ENCODE measurements around the gene CHD2.
"Not testable (repeated sequence)": the region's sequence is repeated elsewhere in the genome, so short reads cannot be mapped to it uniquely, and the experiment has no call there.

Gene CHD2

DNA sequence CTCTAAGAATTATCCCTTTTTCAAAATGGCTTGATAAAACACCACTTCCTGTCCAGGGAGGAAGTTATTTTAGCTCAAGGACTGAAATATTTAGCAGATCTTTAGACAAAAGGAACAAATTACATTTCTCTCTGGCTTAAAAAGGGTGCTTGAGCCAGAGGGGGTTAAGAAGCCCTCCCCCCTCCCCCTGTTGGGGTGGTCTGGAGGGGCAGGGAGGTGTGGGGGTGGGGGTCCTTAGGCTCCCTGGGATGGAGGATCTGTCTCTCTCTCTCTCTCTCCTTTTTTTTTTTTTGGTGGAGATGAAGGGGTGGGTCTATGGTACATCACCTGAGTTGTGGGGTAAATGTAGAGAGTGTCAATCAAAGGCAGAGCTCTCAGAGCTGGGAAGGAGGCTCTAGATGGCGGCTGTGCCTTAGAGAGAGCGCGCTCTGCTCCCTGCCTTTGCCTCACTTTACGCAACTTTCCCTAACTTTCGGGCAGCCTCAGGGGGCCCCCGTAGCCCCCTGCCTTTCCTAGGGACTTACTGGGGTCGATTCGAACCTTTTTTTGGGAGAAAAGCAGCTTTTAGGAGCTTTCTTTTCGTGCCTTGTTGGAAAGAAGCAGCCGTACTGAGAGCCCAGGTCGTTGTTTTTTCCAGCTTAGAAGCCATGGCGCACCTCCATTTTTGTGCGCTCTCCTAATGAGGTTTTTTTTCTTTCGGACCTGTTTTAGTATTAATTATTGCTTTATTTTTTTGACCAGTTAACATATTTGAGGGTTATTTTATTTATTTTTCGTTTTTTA, at the start of gene CHD2:
Gene CHD2 (plus strand): TSS at position 377 of the 783 bp plus-strand sequence. CDS start 914 bp downstream, outside the sequence.
- DNase-seq: peak; percentile 37

DNA sequence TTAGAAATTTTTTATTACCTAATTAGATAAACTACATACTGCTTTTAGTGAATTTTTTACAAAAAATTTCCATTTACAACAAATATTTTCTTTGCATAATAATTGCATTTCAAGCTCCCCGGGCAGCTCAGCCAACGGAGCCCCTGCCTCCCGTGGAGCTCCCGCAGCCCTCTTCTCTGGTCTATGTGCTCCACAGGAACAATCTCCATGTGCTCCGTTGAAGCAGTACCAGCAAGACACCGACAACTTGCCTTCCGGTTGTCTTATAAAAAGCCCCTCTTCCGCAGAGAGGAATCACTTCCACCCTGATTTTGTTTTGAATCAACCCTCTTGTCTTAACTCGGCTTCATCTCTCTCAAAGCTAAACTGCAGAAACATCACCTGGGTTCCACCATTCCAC, 46.9 kb upstream of the CHD2 start:
- DNase-seq: no peak

DNA sequence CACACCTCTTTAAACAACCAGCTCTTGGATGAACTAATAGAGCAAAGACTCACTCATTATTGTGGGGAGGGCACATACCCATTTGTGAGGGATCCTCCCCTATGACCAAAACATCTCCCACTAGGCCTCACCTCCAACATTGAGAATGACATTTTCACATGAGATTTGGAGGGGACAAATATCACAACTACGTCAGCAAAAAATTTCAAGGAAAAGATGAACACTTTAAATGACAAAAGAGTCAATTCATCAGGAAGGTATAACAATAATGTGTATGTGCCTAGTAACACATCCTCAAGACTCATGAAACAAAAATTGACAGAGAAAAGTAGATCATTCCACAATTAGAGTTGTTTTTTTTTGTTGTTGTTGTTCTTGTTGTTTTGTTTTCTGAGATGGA, 38.4 kb upstream of the CHD2 start:
- no peak for DNase-seq

DNA sequence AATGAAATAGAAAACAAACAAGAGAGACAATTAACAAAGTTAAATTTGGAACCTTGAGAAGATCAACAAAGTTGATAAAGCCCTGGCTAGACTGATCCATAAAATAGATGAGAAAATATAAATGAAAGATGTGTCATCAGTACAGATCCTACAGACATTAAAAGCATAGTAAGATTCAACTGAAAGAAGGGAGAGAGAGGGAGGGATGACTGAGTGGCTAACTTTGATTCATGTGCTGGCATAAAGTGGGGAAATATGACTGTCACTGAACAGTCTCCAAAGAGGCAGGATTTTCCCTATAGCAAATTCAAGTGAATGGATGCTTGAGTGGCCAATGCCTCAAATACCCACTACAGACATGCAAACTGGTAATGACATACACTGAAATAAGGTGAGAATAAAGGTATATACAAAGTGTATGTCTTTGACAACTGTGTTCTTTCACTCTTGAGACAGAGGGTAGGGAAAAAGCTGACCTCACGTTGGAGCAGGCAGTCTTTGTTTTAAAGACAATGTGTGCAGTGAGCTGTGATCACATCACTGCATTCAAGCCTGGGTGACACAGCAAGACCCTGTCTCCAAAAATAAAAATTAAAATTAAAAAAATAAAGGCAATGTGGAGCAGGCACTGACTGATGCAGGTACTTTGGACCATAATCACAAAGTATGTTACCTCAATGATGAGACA, 35.9 kb upstream of the CHD2 start:
- DNase-seq: no peak

DNA sequence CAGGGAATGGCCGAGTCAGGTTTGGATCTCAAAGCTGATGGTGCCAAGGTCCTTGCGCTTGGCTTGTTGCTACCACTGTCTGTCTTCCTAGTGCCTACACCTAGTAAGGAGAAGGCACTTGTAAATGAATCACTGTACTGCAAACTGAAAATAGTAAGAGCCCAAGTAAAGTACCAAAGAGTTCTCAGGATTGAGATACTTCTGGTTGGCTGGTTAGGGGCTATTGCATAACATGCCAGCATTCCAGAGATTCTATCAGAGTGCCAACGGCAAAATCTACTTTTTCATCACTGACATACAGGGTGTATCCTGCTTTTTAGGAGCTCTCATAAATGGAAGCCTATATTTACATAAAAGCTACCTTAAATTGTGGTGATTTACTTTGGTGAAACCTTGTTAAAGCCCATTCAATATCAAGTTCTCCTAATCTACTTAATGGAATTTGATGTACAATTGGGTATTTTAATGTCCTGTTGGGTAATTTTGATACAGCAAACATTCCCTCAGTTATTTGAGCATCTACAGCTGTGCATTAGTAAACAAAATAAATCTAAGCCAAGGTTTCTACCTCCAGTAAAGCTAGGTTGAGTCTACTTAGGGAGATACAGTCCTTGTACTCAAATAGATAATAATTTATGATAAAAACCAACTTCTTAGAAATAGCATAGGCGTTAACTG, 30.7 kb upstream of the CHD2 start:
- no peak for DNase-seq

DNA sequence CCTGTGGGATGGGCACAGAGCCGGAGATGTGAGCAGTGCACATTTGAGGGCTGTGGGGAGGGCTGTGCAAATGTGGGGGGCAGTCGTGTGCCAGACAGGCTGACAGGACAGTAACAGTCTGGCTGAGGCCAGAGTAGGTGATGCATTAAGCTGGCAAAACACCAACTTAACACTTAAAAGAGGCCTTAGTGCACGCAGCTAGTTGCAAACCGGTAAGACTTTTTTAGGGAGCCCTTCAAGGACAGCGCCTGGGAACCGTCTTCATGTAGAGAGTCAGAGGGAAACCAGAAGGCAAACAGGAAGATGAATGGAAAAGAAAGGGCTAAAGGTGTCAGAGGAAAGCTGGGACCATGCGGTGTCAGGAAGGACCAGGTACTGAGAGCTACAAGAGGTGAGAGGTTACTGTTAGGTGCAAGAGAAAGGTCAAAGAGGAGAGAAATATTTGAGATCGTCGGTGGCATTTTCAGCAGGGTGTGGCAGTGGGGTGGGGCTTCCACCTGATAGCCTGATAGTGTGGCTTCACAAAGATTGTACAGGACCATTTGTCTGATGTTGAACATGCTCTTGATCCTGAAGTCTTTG, 30.0 kb upstream of the CHD2 start:
- no peak for DNase-seq

DNA sequence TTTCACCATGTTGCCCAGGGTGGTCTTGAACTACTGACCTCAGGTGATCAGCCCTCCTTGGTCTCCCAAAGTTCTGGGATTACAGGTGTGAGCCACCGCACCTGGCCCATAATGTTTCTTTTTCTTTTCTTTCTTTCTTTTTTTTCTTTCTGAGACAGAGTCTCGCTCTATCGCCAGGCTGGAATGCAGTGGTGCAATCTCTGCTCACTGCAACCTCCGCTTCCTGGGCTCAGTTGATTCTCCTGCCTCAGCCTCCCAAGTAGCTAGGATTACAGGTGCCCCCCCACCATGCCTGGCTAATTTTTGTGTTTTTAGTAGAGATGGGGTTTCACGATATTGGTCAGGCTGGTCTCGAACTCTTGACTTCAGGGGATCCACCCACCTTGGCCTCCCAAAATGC, 27.2 kb upstream of the CHD2 start:
- not testable (repeated sequence) for DNase-seq

DNA sequence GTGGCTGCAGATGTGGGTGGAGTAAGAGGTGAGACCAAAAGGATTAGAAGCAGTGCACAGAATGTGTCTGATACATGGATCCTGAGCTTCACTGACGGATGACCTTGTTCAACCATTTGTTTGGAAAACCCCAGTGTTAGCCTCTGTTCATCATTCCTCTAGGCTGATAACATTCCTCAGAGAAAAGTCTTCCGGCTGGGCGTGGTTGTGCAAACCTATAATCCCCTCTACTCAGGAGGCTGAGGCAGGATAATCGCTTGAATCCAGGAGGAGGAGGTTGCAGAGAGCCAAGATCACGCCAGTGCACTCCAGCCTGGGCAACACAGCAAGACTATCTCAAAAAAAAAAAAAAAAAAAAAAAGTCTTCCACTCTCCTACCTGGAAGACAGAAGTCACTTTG, 23.1 kb upstream of the CHD2 start:
- no peak for DNase-seq

DNA sequence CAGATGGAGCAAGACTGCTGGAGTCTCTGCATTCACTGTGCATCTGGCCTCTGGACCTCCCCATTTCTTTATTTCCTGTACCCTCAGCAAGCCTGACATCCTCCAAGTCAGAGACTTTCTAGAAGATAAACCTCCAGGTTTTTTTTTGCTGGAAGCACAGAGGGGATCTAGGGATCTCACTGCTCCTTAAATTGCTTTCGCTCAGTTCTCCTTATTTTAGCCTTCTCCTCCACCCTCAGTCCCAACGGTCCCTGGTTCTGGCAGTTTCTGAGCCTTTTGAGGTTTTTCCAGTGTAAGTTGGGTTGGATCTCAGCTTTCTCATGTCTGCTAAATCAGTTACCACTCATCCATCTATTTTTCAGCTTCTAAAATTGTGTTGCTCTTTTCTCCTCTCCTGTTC, 22.7 kb upstream of the CHD2 start:
- no peak for DNase-seq

DNA sequence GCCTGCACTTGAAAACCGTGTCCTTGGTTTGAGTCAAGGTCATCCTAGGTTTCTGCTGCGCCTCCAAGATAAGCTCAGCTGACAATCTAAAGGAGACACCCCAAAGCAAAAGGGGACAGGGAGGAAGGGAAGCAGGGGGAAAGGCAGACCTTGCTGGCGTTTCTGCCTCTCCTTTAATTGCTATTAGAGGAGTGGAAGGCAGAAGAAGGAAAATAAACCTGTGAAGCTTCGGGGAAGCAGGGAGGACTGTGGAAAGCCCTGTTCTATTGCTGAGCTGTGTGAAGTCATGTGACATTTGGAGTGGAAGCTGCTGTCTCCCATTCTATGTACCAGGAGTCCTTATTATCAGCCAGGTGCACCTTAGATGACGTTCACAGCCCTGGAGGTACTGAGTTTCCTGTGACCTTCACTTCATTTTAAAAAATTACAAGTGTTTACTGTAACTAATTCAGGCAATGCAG, 21.5 kb upstream of the CHD2 start:
- no peak for DNase-seq

DNA sequence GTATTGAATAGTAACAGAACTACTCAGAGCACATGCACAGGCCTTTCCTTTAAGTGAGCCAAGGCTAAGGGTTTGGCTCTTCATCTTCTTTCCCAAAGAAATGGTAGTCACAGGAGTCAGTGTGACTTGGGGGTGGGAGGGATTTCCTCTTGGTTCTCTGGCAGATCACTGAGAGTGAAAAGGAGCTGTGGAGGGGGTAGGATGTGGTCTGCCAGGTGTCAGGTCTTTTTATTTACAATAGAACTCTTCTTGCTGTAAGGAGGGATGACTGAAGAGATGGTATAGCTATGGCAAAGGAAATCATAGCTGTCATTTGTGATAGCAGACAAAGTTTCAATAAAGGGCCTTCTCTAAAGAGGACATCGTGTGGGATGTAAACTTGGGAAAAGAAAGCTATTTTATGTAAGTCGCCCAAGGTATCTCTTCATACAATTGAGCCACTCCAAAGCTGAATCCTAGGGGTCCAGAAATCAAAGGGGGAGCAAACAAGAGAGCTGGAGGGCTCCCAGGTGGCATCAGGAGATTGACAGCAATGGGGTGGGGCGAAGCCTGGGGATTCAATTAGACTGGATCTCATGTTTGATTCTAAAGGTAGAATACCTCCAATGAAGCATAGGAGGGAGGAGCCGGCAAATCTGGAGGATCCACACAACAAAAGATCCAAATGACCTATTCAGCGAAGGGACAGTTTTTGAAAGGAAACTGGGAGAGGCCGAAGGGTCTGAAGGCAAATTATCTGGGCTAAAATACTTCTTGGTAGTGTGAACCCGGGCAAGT, 20.0 kb upstream of the CHD2 start:
- no peak for DNase-seq

DNA sequence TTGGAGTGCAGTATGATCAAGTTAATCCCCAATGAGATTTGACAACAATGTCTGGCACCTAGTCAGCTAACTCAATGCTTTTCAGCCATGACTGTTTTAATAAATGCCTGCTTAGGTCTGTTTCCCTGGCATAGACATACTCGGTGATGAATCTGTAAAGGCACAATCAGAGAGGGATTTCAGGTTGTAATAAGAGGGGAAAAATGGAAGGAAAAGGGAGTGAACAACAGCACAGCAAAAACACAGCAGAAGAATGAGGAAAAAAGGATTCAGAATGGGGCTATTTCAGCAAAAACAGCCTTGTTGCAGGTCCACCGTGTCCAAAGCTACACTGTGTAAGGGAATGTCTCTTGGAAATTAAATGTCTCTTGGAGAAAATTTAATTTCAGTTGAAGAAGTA, 19.3 kb upstream of the CHD2 start:
- DNase-seq: no peak

DNA sequence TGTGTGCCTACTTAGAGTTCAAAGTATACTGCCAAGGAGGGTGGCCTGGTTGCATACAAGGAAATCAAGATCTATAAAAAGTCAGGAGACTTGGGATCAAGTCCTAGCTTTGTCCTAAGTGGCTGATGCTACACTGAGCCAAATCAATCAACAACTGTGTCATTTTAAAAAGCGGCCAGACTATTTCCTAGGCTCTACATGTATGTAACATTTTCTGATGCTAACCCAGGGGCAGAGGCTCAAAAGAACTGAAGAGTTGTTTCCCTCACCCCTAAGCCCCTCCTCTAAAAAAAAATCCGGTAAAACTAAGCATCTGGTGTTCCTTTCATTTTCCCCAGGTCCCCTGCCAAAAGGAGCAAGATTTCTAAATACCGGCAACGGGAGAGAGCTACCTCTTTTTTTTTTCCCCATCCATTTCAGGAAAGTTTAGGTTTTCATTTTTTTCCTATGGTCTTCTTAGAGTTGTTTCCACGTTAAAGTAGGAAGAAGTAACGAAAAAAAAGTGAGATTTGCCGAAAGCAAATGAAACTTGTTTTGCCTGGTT, 18.8 kb upstream of the CHD2 start:
- no peak for DNase-seq

DNA sequence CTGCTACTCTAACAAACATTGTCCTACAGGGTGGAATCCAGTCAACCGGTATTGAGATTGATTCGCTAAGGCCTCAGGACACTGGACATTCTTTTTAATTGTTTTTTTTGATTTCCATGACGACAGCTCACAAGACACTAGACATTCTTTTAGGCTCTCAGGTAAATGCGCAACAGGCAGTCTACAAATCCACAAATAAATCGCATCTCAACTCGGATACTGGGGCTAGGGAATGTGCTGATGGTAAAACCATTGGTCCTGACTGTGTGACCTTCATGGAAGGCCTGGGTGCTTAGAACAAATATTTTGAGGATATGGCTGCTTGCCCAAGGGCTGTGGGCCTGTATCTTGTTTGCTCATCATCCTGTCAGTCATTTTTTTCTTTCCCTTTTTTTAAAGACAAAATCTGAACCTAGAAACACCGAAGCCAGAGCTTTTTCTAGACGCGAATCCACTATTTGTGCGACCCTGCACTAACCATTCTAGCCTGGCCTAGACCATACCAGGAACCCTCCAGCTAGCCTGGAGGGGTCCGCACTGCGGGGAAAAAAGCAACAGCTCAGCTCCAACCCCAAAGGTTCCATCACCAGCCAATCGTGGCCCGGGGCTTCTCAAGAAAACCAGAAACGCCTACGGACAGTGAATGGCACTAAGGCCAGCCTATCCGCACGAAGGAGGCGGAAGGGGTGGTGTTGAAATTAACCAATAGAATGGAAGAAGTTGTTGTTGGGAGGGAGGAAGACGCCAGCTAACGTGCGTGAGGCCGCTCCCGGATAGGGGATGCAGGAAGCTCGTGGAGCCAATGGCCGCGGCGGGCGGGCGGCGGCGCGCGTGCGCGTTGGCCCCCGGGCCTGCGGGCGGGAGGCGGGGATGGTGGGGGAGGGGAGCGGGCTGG, 18.1 kb upstream of the CHD2 start:
- DNase-seq: peak; percentile 93

DNA sequence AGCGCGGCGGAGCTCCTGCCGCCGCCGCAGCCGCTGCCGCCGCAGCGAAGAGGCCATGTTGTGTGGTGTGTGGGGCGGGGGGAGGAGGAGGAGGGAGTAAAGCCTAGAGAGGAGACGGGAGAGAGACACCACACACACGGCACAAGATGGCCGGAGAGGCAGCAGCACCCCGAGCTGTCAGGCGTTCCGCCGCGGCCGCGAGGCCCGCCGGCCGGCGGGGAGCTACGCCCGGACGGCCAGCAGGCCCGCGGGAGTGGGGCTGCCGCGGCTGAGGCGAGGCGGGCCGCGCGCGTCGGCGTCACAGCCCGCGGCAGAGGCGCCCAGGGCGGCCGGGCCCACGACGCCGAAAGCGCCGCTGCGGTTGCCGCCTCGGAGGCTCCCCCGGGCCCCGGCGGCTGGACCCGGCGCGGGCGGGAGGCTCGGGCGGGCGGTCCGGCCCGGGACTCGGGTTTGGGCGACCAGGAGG, 17.4 kb upstream of the CHD2 start:
- no peak for DNase-seq

DNA sequence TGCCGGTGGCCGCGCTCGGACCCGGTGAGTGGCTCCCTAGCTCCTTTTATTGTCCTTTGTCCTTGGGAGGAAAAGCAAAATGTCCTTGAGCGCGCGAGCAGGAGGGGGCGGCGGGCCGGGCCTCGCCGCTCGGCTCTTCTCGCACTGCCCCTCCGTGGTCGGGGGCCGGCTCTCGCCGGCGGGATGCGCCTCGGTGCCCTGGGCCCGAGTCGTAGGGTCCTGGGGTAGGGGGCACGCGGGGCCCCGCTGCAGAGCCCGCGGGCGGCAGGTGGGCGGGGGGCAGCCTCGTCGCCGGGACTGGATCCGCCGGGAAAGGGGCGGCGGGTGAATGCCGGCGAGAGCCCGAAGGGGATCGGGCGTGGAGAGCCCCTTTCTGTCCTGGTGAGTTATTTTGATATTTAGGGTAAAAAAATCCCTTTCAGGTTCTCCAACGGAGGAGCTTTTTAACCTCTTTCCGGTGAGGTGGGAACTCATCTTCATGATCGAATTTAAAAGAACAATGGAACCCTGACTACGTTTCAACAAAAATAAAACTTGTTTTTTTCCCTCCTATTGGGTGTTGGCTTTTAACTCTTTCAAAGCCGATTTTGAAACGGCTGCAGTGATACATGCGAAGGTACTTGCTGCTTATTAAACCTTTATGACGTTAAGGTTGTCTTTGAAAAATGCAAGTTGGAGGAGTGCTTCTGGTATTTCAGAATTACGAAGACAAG, 16.8 kb upstream of the CHD2 start:
- DNase-seq: no peak

DNA sequence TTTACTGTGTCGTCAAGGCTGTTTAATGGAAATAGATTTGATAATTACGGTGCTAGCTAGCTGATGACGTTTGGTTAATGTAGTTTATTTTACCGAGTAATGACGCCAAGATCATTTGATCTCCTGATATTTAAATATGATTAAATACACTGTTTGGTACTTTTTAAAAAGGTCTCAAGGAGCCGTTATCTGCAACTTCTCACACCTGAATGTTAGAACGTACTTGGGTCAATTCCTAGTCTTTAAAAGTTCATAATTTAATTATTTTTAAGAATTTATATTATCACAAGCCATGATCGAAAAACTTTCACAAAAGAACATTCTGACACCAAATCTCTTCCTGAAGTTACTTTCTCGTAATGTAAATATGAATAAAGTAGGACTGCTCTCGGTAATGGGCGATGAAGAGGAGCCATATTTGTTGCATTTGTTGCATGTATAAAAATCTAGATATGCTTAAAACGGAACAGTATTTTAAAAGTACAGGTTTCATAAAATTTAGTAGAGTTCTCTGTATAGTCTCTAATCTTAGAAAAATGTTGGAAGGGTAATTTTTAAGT, 16.2 kb upstream of the CHD2 start:
- no peak for DNase-seq

DNA sequence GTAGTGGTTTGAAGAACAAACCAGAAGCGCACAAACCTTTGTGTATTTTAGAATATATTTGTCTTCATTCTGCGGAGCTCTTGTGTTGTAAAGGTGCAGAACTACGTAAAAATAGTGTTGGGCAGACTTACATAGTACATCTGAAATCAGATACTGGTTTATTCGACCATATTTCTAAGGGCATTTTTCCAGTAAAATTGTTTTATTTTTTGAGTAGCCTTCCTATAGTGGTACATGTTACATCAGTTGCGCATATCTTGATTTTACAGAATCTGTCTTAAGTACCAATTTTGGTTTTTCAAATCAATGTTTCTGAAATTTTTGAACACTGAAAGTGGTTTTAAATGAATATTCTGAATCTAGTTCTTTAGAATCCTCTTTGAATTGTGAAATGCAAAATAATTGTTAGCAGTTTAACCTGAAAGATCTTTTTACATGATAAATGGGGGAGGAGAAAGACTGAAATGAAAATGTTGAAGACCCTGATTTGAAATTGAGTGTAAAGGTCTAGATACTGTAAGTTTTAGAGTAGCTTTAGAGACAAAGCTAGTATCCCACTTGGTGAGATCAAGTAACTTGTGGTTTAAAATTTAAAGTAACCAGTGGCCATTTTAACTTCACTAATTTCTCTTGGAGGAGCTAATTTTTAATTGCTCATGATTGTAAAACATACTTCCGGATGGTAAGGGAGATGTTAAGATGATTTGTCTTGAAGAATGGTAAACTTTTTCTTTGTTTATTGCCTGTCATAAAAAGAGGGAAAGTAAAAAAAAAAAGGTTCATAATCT, 15.5 kb upstream of the CHD2 start:
- DNase-seq: no peak
